GM18909 (cell line): ENCODE data around the gene XPA.
"Not testable (repeated sequence)": the region's sequence is repeated elsewhere in the genome, so short reads cannot be mapped to it uniquely, and the experiment has no call there.

Source experiments
- ATAC-seq: cut with Tn5 transposase; IDR thresholded peaks from one replicate; pipeline ENCODE4 v1.9.1; 2021; ENCODE audit warnings: mild to moderate bottlenecking; ENCODE audit not compliant: unreplicated experiment, poor library complexity

The XPA gene

DNA sequence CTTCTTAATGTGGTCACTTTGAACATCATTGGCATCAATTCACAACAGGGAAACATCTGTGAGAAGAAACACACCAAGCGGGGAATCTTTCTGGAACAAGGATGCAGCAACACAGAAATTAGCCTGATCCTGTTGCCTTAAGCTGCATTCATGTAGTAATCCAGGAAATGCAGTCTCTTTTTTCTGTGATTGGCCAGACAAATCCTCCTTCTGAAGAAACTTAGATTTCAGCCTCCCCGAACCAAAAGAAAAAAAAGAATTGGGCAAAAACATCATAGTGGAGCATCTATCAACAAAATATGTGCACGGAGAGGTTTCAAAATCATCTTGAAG, 7.2 kb upstream of the XPA start:
- ATAC-seq, result no peak

DNA sequence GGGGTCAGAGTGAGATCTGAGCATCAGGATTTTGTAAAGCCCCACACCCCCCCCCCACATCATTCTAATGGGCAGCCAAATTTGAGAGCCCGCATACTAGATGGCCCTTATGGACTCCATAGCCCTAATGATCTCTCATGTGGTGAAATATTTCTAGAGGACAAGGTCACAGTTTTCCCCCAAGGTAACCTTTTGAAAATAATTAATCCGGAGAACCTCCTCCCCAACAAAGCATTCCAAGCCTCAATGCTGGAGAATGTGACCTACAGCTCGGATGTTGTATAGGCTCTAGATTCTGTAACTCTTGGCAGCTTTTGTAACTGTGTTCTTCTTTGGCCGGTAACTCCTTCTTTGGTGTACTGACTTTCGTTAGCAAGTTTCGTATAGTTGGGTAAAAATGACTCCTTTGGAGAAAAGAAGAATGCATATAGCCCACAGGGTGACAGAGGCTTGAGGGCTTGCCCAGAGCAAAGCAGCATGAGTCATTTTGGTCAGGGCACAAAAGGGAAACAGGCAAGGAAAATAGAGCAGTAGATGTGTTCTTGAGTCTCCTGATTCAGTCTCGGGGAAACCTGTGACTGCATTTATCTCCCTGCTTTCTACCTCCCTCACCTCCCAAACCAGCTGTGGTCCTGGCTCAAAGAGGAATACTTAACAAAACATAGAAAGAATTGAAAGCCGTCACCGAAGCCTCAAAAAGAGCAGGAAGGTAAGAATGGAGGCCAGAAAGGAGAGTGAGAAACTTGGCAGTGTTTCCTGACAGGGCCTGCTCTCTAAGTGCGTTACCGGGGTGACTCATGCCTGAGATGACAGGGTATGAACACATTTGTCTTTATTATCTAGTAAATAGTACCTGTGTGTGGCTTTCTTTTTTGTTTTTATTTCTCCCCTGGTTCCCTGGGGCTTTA, 6.6 kb upstream of the XPA start:
- no peak for ATAC-seq

DNA sequence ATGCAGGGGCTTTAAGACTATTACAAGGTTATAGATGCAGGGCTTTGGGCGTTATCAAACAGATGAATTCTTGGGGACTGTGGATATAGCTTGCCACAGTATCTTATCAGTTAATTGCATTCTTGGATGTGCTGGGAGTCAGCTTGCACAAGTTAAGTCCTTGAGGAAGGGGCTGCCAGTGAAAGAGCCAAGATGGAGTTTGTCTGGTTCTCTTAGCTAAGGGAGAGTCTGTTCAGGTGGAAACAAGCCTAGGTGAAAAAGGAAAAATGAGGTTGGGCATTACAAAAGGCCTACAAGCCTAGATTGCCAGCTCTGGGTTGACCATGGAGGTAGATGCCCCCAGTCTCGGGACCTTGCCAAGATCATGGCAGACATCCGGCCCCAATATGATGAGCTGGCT, 2.7 kb upstream of the XPA start:
- not testable (repeated sequence) for ATAC-seq

DNA sequence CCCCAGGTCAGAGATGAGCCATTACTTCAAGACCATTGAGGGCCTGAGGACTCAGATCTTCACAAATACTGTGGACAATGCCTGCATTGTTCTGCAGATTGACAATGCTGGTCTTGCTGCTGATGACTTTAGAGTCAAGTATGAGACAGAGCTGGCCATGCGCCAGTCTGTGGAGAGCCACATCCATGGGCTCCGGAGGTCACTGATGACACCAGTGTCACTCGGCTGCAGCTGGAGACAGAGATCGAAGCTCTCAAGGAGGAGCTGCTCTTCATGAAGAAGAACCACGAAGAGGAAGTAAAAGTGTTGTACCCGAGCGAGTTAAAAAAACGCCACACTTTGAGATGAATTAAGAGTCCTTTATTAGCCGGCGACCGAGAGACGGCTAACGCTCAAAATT, 2.1 kb upstream of the XPA start:
- not testable (repeated sequence) for ATAC-seq

DNA sequence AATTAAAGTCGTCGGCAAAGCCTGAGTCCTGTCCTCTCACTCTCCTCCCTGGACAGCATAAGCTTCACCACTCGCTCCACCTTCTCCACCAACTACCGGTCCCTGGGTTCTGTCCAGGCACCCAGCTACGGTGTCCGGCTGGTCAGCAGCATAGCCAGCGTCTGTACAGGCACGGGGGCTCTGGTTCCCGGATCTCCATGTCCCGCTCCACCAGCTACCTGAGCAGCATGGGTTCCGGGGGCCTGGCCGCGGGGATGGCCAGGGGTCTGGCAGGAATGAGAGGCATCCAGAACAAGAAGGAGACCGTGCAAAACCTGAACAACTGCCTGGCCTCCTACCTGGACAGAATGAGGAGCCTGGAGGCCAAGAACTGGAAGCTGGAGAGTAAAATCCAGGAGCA, 1.7 kb upstream of the XPA start:
- ATAC-seq, result no peak

DNA sequence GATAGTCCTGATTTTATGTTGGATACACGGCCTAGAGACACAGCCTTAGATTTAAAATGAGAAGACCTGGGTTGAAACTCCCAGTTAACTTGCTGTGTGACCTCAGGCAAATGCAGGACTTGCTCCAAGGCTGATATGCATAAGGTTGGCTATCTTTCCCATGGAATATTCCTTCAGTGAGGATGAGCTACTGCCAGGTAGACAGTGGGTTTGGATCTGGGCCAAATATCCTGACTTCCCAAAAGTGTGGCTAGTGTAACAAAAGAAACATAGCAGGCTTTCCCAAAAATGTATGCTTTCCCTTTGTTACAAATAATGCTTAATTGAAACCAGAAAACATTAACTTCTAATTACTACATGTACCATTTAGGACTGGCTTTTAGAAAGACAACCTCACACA, 697 bp upstream of the XPA start:
- no peak for ATAC-seq

DNA sequence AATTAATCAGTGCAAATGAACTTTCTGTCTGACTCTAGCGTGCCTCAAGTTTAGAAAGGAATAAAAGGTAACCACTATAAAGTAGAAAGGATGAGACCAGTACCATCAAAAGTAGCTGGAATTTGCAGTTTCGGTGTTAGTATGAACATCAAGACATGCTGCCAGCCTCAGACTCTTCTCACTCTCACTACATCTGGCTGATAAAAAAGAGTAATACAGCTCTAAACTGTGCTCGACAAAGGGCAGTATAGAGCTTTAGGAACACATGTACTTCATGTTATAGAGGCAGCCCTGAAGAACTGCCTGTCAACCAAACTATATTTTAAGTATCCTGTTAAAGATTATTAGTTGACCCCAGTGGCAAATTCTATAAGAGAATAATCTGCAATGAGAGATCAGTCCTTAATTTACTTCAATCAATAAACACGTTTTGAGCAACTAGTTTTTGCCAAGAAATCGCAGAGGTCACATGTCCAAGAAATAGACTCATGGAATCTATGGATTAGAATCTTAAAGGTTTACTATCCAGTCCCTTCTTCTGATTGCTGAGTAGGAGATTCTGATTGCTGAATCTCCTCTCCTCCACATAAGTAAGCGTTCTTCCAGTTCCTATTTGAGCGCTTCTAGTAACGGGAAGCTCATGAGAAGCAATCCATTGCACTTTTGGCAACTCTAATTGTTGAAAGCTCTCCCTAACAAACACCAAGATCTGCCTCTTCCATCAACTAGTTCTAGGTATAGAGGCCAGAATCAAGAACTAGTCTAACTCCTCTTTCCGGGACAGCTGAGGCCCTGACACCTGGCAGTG, 941 bp downstream of the XPA start:
- no peak for ATAC-seq

DNA sequence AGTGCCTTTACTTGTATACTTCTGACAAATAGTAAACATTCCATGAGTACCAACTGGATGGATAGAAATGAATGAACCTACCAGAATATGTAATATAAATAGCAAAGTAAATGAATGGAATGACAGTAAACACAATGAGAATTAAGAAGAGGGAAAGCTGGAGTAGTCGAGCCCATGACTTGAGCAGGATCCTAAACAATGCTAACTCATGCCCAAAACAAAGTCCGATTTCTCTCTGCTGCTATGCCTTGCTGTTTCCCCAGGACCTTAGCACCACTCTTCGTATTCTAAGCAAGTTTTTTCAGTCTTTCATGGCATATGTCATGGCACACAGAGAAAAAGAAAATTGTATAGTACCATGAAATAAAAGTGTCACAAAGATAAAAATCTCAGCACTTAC, 1.8 kb downstream of the XPA start:
- no peak for ATAC-seq

DNA sequence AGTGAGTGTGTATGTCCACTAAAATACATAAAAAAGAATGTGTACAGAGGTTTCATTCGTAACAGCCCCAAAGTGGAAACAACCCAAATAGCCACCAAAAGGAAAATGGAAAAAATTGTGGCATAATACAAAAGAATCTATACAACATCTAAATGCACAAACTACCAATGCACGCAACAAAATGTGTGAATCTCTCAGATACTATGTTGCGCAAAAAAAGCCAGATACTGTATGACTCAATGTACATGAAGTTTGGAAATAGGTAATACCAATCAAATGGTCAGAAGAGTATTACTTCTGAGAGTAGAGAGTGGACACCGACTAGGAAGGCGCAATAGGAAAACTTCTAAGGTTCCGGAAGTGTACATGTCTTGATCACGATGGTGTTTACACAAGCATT, 2.4 kb downstream of the XPA start:
- ATAC-seq, result no peak

DNA sequence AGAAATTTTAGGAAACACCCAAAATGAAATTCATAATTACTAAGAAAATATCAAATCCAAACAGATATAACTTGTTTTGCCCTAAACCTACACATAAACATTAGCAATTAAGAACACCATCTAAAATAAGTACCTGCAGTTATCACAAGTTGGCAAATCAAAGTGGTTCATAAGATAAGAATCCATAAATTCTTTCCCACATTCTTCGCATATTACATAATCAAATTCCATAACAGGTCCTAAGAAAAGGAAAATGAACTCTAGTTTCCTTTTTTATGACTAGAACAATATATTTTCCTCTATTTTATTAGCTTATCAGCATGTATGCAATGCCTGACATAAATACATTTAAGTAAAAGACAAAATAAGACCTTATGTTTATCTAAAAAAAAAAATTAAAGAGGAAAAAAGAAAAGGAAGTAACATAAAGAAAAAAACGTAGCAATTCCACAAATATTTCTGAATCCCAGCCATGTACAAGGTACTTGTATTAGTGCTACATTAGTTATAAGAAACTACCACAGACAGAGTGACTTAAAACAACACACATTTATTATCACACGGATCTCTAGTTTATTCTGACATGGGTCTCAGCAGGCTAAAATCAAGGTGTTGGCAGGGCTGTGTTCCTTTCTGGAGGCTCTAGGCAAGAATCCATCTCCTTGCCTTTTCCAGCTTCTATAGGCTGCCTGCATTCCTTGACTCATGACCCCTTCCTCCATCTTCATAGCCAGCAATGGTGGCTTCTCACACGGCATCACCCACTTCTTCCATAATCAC, 7.5 kb downstream of the XPA start:
- ATAC-seq, result no peak

DNA sequence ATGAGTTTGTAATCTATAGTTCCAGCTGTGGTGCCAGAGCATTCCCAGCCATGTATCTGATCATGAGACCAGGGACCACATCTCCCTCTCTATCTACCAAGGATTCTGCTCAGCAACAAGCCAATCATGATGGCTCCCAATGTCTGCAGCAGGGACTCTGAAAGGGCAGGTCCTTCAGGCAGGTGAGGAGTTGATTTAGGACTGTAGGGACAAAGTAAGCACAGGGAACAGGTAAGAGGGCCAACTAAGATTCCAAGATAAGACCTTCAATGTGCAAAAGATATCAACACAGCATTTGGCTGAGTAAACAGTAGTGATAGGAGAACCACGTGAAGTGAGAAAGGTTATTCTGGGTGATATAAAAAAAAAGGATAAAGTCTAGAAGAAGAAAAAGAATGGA, 8.5 kb downstream of the XPA start:
- no peak for ATAC-seq

DNA sequence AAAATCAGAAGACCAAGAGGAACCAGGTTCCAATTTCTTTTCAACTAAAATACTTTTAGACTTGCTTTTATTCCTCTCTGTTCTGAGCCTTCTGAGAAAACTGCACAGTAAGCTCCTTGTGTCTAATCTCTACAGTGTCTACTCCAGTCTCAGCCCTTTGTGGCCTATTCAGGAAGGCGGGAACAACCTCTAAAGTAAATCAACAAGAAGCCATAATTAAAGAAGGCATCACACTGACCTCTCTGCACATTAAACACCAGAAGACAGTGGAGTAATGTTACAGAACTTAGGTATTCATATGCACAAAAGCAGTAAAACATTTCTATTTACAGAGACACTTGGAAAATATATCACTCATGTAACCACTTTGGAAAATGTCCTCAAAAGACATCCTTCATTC, 14.9 kb downstream of the XPA start:
- no peak for ATAC-seq

DNA sequence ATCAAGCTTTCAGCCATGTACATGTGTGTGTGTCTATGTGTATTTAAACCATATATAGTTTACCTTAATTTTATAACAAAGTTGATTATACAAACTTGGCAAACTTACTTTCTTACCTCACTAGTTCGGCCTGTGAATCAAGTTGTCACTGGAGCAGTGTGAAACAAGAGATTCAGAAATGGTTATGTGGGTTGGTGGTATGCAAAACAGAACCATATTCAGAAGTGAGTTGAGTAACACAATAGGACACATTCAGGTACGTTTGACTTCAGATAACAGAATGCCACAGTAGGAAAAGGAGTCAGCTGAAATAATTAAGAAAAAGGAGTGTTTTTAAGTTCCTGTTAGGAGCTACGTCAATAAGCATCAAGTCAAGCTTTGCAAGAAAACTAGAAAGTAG, 21.5 kb downstream of the XPA start:
- ATAC-seq, result no peak

DNA sequence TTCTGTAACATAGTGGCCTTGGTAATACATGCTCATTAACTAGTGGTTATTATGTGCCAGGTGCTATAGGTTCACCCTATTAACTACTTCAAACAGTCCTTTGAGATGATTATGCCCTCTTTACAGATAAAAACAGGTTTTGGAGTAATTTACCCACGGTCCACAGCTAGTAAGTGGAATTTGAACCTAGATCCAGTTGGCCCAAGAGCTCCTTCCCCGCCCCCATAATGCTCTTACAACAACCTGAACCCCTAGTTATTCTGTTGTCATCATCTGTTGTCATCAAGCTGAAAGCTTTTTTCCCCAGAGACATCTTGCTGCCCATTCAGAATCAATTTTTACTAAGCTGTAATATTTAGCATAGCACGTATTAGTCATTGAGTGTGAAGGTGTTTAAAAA, 23.2 kb downstream of the XPA start:
- ATAC-seq, result no peak

DNA sequence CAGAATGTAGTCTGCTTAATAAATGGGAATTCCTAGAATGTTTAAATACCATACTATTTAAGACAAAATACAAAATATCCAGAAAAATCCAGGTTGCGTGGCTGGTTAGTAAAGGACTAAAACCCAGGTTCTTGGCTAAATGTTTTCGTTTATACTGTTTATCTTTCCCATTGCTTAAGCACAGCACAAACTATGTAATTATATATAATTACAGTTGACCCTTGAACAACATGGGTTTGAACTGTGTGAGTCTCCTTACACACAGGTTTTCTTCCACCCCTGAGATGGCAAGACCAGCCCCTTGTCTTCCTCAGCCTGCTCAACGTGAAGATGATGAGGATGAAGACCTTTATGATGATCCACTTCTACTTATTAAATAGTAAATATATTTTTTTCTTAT, 24.7 kb downstream of the XPA start:
- no peak for ATAC-seq

DNA sequence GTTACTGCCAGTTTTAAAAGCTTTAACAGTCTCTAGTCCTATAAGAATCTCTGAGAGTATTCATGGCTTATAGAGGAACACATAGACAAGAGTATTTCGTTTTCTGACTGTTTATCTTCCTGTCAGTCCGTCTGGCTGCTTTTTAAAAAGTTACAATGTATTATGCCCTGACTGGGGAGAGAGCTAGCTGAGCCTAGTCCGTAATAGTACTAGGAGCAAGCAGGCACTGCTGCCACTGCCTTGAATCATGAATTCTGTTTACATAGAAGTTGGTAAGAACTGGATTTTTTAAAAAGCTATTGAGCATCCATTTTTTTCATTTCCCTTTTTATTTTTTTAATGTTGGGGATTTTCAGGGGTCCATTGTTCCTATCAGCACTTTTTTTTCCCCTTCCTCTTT, 26.6 kb downstream of the XPA start:
- ATAC-seq, result no peak

DNA sequence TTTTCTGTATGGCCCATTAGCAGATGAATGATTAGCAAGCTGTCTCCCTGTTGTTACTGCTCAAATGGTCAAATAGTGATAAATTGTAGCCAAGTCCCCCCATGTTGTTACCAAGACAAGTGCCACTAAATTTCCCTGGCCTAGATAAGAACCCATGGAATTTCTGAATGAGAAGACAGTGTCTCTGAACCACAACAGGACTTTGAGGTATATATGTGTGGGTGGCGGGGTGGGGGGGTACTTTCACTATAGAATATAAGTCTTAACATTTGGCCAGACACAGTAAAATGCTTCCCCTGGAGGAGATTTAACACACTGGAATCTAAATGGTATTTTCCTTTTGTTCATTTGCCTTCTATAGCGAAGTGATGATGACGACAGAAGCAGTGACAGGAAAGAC, 28.7 kb downstream of the XPA start:
- no peak for ATAC-seq

DNA sequence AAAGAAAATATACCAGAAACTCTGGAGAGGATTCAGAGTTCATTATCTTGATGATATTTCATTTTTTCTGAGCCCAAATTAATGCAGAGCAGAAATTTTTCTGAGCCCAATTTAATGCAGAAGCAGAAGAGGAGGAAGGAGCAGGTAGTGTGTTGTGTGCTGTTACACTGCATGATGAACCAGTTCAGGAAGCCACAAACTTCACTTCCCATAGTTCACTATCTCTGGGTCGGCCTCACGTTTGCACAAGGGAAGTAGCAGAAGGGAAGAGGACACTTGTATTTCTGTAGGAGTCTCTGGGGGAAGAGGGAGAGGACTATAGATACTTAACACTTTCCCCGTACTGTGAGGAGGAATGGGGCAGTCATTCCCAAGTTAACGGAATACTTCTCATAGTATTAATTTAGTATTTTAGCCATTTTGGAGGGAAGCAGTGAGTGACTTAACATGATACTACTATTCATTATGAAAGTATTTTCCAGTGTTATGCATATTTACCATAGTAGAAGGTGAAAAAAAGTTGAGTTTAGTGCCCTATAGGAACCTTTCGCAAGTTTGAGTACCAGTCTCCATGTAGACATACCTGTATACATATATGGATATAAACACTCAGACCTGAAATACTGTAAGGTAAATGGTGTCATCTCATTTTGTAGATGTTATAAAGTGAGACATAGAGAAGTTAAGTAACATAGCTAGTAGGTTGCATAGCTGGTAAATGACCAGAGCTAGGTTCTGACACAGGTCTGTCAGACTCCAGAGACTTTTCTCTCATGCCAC, 30.0 kb downstream of the XPA start:
- no peak for ATAC-seq

DNA sequence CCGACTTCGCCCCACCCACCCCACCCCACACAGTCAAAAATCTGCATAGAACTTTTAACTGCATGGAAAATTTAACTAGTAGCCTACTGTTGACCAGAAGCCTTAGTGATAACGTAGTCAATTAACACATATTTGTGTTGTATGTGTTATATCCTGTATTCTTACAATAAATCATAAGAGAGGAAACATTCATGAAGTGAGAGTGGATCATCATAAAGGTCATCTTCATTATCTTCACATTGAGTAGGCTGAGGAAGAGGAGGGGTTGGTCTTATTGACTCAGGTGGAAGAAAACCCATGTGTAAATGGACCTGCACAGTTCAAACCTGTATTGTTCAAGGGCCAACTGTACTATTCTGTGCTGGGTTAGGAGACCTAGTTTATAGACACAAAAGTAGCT, 31.4 kb downstream of the XPA start:
- no peak for ATAC-seq

DNA sequence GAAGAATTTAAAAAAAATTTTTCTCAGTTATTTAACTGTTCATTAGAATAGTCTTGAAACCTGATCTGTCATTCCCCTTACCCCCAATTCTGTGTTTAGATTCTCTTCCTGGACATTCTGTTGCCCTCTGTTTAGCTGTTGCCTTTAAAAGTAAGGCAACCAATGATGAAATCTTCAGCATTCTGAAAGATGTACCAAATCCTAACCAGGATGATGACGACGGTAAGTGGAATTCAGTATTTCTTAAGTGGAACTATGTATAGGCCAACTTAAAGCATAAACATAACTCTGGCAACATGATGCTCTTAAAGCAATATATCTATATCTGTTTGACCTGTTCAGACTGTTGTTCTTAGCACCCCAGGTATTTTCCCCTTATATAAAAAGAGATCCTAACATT, 36.3 kb downstream of the XPA start:
- no peak for ATAC-seq
